Stimulated activated CD8-positive, alpha-beta memory T cell treated with anti-CD3 and anti-CD28 coated beads, Interleukin-4, amount 100 ng/mL, for 1 hour (primary cell): ENCODE data around the gene SURF1.
"Not testable (repeated sequence)": the region's sequence is repeated elsewhere in the genome, so short reads cannot be mapped to it uniquely, and the experiment has no call there.

ENCODE experiments used
- DNase-seq, 2 donors: peaks; one replicate each; pipeline ENCODE4 v3.0.0-alpha.2; 2020; ENCODE audit warnings: low read depth in 2 of 2, low spot score in 1 of 2

Gene SURF1

GRCh38 chr9:133323991-133324703, 32.1 kb downstream of the SURF1 start:
- no peak for DNase-seq

DNA sequence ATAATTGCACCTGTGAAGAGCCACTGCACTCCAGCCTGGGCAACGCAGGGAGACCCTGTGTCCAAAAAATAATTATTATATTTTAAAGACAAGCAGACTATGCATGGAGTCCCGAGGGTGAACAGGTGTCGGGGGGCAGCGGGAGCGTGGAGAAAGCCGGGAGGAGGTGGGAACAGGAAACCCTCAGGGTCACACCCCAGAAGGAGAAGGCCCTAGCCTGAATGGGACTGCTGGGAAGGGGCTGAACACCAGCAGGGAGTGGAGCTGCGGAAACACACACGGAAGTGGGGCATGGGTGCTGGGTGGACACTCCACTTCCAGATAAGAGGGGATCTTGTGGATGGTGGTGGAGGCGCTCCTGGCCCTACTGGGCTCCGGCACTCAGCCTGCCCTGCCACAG, 33.1 kb downstream of the SURF1 start:
- DNase-seq = no peak

- DNase-seq = no peak
Measured at GRCh38 chr9:133322701-133323100, 33.6 kb downstream of the SURF1 start.

- DNase-seq = no peak
Measured at GRCh38 chr9:133321411-133321935, 34.8 kb downstream of the SURF1 start.

DNA sequence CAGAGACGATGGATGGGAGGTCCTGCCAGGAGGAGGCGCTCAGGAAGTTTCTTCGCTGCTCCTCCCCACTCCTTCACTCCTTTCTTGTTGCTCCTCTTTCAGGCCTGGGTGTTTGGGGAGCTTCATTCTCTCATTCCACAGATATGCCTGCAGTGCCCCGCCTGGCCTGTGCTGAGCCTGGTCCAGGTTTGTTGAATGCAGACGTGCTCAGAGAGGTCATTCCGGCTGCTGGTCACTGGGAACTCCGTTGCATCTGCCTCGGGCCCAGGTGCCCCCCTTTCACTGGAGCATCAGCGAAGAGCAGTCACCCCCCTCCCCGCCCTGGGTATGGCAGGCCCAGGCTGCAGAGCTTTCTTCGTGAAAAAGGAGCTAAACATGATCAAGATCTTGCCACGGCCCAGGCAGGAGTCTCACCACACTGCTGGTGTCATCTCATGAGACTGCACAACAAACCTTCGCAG, 35.8 kb downstream of the SURF1 start:
- DNase-seq = no peak

GRCh38 chr9:133317551-133317950, 38.7 kb downstream of the SURF1 start:
- not testable (repeated sequence) for DNase-seq

- DNase-seq = no peak
Measured at GRCh38 chr9:133315997-133316396, 40.3 kb downstream of the SURF1 start.

DNA sequence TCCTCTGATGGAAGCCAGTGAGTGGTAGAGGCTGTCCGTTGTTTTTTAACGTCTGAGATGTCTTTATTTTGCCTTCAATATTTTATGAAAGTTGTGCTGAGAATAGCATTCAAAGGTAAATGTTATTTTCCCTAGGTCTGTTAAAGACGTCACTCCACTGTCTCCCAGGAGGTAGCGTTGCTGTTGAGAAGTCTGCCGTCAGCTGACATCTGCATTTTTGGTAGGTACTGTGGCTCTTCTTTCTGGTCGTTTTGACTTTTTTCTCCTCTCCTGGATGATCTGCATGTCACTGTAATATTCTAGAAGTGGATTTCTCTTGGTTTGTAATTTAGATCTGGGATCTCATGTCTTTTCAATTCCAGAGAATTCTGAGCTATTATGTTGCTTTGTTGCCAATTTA, 46.7 kb downstream of the SURF1 start:
- DNase-seq = no peak

DNA sequence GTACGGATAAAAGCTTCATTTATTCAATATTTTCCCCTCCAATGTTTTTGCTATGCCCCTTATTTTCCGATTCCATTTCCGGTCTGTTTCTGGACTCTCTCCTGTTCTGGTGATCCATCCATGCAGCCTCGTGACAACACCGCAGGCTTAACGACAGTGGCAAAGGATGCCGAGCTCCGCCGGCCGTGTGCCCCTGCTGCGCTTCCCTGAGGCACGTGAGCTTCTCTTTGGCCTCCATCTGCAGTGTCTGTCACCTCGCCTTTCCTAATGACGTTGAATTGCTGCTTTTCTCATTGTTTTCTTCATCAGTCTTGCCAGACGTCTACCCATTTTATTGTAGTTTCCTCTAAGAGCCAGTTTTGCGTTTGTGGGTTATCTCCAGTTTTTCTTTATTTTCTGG, 49.0 kb downstream of the SURF1 start:
- no peak for DNase-seq

GRCh38 chr9:133306242-133307204, 49.8 kb downstream of the SURF1 start:
- DNase-seq = no peak

DNA sequence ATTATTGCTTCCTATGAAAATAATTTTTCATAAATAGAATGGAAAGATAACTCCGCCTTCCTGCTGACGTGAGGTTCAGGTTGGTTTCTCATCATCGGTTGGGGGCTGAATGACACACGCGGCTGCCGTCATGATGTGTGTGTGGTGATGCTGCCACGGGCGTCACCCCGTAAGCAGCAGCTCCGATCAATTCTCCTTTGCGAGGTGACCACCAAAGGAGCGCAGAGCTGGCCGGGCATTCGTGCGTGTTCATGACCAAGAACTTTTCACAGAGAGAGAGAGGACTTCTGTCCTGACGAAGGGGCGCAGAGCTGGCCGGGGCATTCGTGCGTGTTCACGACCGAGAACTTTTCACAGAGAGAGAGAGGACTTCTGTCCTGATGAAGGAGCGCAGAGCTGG, 50.6 kb downstream of the SURF1 start:
- no peak for DNase-seq

DNA sequence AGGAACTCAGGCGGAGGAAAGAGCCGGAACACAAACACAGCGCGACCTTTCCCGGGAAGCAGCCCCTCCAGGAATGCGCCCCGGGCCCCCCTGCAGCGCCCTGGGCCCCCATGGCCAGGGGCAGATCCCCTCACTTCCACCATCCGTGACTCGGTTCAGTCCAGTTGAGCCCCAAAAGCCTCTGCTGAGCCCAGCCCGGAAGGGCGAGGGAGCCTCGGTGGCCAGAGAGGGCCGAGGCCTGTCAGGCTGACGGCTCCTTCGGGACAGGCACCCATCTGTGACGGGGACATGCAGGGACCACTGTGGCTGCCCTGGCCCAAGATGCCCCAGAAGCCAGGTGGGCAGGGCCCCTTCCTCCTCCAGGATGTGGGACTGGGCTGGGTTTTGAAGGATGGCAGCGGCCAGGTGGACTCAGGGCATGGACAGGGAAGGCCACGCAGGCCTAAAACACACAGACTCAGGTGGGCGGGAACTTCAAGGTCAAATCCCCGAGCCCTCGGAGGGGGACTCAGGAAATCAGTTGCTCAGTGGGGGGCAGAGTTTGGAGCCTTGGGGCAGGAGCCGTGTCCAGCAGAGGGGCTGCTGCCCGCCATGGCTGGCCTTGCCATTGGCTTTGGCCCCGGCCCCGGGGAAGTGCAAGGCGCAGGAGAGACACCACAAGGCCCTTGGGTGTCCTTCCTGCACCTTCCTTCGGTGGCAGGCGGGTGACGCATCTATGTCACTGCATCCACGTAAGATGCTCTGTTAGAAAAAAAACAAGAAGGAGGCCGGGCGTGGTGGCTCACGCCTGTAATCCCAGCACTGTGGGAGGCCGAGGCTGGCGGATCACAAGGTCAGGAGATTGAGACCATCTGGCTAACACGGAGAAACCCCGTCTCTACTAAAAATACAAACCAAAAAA, 51.6 kb downstream of the SURF1 start:
- DNase-seq = no peak

DNA sequence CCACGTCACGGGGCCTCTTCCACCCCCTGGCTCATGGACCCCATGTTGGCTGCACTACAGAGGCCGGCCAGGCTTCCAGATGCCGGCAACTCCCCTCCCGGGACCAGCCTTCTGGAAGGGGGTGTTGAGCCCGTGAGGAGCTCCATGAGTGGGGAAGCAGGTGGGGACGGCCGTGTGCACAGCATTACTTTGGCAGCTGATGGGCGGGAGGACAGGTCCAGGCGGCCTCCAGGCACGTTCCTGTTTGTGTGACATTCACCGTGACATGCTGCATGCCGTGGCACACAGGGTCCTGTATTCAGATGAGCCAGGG, 52.2 kb downstream of the SURF1 start:
- DNase-seq = no peak

DNA sequence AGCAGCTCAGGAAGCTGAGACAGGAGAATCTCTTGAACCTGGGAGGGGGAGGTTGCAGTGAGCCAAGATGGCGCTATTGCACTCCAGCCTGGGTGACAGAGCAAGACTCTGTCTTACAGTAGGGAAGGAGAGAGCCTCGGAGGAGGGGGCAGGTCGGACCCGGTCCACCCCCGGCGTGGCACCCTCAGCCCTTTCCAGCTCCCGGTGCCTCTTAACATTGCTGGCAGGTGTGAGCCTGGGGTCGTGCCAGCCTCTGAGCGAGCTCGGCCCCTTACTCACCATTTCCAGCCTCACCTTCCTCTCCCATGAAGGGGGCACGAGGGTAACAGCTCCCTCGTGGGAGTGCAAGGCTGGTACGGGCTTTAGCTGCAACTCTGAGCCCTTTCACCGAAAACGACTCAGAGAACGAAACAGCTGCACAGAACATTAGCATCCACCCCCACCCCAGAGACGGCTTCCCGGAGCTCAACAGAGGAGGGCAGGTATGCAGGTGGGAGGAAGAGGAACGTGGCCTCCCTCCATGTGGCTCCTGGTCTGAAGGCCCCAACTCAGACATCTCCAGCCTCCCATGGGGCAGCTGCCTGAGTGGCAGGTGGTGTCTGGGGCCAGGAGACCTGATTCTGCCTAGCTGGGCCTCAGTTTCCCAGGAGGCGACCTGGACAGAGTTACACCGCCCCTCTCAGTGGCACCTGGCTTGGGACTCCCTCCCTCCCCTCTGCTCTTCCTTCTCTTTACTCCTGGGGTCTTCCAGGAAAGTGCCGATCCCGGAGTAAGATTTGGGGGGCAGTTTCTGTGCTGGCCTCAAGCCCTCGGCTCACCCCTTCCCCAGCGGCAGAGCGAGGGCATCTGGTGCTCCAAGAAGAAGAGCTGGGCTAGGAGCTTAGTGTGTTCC, 52.8 kb downstream of the SURF1 start:
- no peak for DNase-seq
